K562 (cell line): ENCODE results near the gene SHROOM3.

Source experiments
- EGR1 ChIP-seq: fragments of 450-650 bp; conservative IDR thresholded peaks from 2 replicates; pipeline ENCODE4 v1.6.1; 2017; ENCODE audit warnings: mild to moderate bottlenecking
- FOXM1 ChIP-seq, 2 experiments: fragments of 450-650 bp in 1 of 2; sonication (generic) in 1 of 2; formaldehyde crosslinking in 1 of 2; IDR thresholded peaks; 2 replicates each; pipeline versions ENCODE4 v1.6.1 to v1.9.0; 2017 to 2022; ENCODE audit warnings: low read depth in 2 of 2, mild to moderate bottlenecking in 2 of 2, missing genetic modification reagents in 1 of 2, moderate library complexity in 1 of 2
- KDM4B ChIP-seq, 2 experiments: fragments of 450-650 bp in 1 of 2; sonication (generic) in 1 of 2; IDR thresholded peaks; 2 replicates each; pipeline ENCODE4 v1.6.1; 2016 to 2017; ENCODE audit warnings: borderline replicate concordance in 2 of 2, antibody characterized with exemption in 1 of 2, low read depth in 1 of 2, mild to moderate bottlenecking in 1 of 2
- POLR2A ChIP-seq: fragments of 450-650 bp; conservative IDR thresholded peaks from 2 replicates; pipeline ENCODE4 v1.6.1; 2016
- POLR2AphosphoS5 ChIP-seq: IDR thresholded peaks from 2 replicates; pipeline ENCODE4 v1.6.1; 2011; ENCODE audit warnings: mild to moderate bottlenecking, low read depth, low read length, moderate library complexity; ENCODE audit not compliant: control insufficient read depth, insufficient read depth
- PTRF ChIP-seq: fragments of 450-650 bp; IDR thresholded peaks from 2 replicates; pipeline ENCODE4 v1.6.1; 2016; ENCODE audit warnings: mild to moderate bottlenecking, missing genetic modification characterization, missing compliant biosample characterization
- SREBF2 ChIP-seq: sonication (generic); formaldehyde crosslinking; IDR thresholded peaks from 2 replicates; pipeline ENCODE4 v1.4.0; 2020; ENCODE audit warnings: mild to moderate bottlenecking, missing genetic modification reagents

GRCh38 chr4:76558396-76559235 lies 123.6 kb downstream of the SHROOM3 start:
- TF ChIP-seq KDM4B (IDR thresholded peaks at IDR 0.05; ENCODE audit: borderline replicate concordance in 2 of 2, low read depth in 1 of 2) (no peak), EGR1 (no peak), PTRF (no peak), FOXM1 (IDR thresholded peaks at IDR 0.05; ENCODE audit: low read depth) (no peak), FOXM1 (CRISPR knock-in tag; IDR thresholded peaks at IDR 0.05; ENCODE audit: low read depth) (no peak), POLR2AphosphoS5 (no peak), SREBF2 (CRISPR knock-in tag) (no peak), POLR2A (no peak)
